GM18502 (cell line): Measurements from ENCODE around the gene ATP9B.

ENCODE experiments used
- ATAC-seq: cut with Tn5 transposase; IDR thresholded peaks from one replicate; pipeline ENCODE4 v1.9.1; 2021; ENCODE audit warnings: mild to moderate bottlenecking; ENCODE audit not compliant: unreplicated experiment, poor library complexity

The ATP9B gene

DNA sequence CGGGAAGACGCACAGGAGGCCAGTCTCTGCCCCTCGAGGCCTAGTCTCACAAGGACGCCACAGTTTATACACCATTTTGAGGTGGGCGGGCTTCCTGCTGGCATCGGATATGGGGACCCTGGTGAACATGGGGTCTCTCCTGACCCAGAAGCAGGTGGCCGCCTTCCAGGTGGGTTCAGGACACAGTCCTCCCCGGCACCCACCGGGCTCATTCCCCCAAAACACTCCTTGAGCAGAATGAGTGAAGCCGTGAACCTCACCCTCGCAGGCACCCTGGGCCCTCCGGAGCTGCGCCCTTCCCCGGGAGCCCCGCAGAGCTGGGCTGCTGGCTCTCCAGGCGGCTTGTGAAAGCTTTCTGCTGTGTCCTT, 333.0 kb downstream of the ATP9B start:
- no peak for ATAC-seq

DNA sequence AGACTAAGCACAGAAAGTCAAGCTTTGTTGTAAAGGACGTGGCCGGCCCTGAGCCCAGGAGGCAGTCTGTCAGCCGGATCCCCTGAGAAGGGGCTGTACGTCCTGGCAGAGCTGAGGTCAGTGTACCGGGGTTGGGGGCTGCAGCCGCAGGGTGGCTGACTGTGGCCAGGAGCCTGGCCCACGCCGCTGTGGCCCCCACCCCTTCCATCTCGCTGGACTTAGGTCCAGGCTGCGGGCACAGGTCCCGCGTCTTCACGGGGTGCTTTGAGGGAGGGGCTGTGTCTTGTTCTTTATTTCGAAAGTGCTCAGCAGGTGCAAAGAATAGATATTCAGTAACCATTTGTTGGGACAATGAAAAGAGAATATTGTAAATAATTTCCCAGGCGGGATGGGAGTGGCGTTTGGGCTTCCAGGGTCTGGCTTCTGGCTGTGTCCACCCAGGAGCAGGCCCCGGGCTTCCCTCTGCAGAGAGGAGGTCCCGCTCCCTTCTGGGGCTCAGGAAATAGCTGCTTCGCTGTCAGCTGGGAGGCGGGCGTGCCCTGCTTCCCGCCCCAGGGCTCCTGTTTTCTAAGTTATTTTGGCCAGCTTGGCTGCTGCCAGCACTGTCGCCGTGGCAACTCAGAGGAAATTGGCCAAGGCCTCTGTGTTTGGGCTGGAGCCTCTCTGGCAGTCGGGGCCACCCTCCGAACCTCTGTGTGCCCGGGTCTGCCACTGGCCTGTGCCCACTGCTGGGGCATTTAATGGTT, 334.0 kb downstream of the ATP9B start:
- no peak for ATAC-seq

DNA sequence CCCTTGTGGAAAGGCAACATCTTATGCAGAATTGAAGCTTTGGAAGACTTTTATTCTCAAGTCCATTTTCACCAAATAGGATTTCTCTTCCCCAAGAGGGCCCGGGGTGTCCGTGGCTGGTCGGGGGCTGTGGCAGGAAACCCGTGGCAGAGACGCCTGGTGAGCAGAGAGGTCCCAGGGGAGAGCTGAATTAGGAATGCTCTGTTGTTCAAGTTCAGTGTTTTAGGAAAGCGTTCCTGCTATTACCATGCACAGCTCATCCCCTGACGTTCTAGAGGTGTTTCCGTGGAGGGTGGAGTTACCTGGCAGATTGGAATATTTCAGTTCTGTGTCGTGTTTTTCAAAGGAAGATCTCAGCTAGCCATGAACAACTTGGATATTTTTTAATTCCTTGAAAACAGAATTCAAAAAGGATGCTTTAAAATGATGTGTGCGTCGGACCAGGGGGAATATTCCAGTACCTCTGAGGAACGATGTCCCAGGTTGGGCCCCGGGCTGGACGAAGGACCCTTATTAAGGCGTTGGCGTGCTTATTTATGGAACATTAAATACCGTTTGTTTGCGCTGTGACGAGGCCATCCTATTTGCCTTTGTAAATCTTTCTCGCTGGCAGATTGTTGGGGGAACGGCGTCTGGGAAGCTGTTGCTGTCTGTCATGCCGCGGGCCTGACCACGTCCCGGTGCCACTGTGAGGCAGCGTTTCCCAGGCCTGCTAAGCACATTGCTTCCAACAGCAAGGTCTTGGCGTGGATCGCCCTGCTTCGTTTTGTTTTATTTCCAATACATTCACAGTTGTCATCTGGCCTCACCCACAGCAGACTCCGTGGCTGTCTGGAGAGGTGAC, 334.8 kb downstream of the ATP9B start:
- no peak for ATAC-seq

DNA sequence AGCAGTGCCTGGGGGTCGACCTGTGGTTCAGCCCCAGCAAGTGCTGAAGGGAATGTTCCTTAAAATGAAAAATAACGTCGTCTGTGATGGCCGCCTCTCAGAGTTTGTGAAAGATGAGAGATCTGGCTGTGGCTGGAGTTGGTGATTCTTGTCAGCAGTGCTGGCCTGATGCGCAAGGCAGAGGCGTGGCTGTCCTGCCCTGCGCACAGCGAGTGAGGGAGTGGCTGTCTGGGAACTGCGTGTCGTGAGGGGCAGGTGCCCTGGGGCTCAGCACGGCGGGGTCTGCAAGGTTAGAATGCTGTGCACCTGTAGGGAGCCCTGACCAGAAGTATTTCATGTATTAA, 335.3 kb downstream of the ATP9B start:
- ATAC-seq: no peak

DNA sequence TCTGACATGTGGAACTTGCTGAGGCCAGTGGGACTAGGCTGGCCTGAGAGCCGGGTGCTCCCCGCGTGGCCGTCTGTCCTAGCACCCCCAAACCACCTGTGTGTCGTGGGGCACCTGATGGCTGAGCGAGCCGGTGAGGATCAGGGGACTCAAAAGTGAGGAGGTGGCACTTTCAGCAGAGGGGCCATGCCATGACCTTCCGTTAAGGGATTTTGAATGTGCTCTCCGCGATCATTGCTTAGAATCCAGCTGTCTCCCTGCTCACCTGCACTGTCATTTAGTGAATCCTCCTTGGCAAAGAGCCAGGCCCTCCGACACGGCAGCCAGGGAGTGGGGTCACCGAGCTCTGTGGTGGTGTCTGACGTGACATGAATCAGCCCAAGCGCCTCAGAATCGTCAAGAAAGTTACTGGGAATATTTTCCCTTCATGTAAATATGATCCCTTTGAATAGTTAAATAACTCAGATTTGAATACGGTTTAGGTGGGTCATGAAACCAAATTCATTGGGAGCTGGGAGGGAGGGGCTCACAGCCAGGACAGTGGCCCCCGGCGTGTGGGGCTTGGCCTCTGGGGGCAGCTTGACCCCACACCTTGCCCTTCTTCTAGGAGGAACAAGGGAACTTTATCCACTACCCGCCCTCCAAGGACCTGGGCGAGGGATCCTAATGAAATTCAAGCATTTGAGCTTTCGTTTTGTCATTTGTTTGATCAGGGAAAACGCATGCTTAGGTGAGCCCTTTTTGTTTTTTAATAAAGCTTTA, 336.0 kb downstream of the ATP9B start:
- no peak for ATAC-seq

DNA sequence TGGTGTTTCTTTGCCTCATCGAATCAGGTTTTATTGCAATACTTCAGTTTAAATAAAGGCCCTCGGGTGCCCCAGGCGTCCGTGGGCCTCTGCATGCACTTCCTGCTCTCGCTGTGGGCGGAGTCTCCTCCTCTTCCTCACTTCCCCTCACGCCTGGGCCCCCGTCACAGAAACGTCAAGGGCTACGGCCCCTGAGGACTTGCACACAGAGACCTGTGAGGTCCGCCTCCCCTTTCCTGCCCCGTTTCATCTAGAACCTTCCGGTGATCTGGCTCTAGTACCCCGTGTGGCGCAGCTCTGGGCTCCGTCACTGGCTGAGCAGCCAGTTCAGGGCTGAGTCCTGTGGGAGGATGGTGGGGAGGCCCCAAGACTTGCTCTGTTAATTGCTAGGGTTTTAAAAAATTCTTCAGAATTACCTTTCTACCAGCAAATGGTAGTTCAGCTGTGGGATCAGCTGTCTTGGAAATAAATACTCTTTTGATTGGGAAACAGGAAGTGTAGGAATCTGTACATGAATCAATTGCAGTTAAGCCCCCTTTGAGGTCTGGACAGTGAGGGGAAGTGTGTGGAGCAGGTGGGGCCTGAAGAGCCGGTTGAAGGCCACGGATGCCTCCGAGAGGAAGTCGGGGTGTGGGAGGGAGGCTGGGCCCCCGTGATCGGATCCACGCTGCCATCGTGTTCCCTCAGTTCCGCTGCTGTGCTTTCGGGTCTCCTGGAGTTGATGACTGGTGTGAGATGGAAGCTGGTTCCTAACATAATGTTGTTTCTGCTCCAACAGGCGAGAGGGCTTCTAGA, 336.8 kb downstream of the ATP9B start:
- peak; percentile 83 for ATAC-seq

DNA sequence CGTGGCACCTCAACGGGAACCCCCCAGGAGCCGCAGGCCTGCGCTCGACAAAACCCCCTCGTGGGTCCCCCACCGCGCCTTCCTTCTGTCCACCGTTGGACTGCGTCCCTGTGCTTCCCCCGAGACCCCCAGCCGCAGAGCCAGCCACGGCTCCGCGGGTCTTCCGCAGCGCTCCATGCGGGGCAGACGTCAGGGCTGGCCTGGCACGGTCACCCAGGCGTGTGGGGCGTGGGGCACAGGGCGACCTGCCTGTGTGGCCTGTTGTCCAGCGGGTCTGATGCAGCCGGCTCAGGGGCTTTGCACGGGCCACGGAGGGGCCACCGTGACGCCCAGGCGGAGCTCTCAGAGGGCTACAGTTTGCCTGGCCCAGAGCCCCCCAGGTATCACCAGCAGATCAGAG, 337.5 kb downstream of the ATP9B start:
- ATAC-seq: no peak

DNA sequence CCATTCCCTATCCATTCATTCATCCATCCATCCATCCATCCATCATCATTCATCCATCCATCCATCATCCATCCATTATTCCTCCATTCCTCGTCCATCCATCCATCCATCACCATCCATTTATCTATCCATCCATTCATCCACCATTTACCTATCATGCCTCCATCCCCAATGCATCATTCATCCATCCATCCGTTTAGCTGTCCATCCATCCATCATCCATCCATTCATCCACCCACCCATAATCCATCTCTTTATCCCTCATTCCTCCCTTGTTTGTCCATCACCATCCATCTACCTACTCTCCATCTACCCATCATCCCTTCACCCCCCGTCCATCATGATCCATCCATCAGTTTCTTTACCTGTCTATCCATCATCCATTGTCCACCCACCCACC, 340.1 kb downstream of the ATP9B start:
- ATAC-seq: no peak

DNA sequence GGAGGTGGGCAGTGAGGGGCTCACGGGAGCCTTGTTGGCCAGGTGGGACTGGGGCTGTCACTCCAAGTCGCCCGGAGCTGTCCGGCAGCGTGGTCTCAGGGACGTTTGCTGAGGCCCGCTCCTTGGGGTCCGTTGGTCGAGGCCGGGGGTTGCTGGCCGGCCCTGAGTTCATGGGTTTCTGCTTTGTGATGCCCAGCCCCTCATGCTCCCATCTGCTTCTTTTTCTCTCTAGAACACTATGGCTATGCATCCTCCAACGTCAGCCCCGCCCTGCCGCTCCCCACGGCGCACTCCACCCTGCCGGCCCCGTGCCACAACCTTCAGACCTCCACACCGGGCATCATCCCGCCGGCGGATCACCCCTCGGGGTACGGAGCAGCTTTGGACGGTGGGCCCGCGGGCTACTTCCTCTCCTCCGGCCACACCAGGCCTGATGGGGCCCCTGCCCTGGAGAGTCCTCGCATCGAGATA, 341.0 kb downstream of the ATP9B start:
- ATAC-seq: no peak

DNA sequence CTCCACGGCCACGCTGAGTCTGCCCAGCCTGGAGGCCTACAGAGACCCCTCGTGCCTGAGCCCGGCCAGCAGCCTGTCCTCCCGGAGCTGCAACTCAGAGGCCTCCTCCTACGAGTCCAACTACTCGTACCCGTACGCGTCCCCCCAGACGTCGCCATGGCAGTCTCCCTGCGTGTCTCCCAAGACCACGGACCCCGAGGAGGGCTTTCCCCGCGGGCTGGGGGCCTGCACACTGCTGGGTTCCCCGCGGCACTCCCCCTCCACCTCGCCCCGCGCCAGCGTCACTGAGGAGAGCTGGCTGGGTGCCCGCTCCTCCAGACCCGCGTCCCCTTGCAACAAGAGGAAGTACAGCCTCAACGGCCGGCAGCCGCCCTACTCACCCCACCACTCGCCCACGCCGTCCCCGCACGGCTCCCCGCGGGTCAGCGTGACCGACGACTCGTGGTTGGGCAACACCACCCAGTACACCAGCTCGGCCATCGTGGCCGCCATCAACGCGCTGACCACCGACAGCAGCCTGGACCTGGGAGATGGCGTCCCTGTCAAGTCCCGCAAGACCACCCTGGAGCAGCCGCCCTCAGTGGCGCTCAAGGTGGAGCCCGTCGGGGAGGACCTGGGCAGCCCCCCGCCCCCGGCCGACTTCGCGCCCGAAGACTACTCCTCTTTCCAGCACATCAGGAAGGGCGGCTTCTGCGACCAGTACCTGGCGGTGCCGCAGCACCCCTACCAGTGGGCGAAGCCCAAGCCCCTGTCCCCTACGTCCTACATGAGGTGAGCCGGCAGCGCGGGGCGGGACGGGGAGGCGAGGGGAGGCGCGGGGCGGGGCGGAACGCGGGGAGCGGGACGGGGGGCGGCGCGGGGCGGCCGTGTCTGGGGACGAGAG, 341.8 kb downstream of the ATP9B start:
- ATAC-seq: no peak

DNA sequence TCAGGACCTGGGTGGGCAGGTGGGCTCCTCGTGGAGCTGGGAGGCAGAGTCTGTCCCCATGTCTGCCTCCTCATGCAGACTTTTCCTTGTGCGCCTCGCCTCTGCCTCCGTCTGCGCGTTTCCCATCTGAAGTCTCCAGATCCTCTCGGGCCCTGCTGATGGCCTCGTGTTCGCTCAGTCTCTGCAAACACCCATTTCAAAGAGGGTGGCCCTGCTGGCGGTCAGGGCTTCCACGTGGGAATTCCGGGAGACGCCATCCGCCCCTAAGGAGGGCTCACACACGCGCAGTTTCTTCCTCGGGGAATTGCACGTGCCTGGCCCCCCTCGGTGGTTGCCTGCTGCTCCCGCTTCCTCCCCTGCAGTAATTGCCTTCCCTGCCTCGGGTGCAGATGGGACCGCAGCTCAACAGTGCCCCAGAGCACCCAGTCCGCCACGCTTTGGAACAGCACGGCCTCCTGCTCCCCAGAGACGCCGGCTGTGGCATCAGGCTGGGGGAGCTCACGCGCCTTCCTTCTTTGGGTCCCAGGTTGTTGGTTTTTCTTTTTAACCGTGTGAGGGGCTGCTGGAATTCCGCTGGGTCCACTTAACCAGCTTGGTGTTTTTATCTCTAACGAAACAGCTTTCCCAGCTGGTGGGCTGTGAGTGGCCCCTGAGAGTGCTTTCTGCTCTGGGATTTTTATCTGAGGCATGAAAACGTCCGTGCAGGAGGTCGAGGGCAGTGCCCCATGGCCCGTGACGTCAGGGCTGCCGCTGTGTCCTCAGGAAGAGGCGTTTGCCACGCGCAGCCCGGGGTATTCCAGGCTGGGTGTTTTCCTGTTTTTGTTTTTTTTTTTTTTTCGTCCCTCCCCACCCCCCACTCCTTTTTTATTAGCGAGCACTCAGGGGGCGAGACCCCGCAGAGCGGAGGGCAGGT, 342.7 kb downstream of the ATP9B start:
- ATAC-seq: no peak

DNA sequence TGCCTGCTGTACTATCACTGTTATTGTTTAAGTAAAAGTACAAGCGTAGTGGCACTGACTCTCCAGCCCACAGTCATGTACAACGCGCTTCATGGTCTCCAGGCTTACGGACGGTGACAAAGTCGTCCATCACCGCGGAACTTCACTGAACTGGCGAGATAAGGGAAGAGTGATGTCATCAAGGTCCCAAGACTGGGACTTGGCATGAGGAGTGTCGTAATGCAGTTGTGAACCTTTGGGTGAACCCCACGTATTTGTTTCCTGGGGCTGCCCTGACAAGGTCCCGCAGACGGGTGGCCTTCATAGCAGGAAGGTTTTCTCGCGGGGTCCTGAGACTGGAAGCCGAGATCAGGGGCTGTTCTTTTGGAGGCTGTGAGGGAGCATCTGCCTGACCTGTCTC, 343.8 kb downstream of the ATP9B start:
- ATAC-seq: no peak

DNA sequence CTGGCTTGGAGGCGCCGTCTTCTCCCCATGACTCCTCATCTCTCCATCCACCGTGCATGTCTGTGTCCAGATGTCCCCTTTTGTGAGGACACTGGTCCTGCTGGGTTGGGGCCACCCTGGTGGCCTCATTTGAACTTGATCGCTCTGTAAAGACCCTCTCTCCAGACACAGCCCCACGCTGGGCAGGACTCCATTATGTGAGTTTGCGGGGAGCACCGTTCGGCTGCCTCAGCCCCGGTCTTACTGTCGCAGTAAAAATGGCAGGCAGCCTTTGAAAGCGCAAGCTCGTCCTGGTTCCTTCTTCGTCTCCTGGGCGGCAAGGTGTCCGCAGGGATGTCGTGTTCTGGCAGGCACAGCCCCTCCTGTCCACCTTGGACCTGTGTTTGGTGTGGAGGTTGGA, 344.2 kb downstream of the ATP9B start:
- ATAC-seq: no peak

DNA sequence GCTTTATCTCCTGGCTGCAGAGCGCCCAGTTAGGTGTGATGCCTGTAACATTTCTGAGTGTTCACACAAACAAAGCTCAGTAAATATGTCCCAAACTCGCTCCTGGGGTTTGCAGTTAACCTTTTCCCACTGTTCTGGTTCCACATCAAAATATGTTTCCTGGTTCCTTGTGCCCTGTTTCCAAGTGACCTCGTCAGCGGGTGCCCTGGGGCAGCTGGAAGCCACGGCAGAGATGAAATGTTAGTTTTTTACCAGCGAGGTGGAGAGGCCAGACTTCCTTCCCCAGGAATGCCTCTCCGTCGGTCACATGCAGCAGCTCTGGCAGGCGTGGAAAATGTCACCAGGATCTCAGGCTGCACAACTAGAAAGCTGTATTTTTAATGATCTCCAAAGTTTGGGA, 344.7 kb downstream of the ATP9B start:
- no peak for ATAC-seq

DNA sequence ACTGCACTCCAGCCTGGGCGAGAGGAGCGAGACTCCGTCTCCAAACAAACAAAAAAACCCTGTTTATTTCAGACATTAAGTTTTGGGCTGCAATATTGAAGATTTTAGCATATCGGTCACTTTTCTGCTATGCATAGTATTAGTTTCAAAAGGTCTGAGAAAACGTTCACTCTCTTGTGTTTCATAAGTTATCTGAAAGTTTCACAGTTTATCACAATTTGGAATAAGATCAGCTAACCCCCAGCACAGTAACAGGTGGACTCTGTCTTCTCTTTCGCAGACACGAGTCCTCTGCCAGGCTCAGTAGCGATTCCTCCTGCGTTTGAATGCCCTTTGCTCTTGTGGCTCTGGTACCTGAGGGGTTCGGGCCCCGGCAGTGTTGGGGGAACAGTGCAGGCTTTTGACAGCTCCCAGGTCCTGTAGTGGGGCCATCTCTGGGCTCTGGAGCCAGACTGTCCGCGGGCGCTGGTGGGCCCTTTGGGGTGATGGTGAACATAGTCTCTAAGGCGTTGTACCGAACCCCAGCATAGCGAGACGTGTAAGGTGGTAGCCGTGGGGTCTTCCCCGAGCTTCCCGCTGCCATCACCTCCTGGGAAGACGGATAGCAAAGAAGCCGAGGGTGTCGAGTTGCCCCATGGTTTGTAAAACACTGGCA, 347.0 kb downstream of the ATP9B start:
- ATAC-seq: no peak

DNA sequence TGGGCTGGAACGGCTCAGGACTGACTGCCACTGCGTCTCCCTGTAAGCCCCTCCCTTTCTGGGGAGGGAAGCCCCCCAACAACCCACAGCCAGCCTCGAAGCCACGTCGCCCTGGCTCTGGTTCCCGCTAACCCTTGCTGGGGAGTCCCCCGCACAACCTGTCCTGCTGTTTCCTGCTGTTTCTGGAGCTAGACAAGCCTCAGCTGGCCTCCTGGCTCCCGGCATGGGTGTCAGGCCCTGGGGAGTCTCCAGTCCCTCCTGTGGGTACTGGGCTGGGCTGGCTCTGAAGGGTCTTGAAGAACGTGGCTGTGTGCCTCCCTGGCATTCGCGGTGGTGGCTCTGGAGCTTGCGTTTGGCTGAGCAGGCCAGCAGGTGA, 347.5 kb downstream of the ATP9B start:
- no peak for ATAC-seq

DNA sequence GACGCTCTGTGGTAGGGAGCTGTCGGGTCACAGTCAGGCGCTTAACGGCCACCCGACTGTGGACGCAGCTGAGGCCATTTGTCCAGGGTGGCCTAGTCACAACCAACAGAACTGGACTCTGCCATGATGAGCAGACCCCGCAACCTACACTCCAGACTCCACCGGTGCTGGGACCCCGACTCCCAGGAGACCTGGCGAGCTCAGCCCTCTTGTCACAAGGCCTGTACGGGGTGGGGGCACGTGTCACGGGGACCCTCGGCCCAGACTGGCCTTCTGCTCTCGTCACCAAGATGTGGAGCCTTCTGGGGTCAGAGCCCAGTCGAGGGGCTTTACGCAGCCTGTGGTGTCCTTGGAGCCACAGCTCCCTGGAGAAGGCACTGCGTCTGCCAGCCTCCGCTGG, 349.0 kb downstream of the ATP9B start:
- ATAC-seq: no peak

DNA sequence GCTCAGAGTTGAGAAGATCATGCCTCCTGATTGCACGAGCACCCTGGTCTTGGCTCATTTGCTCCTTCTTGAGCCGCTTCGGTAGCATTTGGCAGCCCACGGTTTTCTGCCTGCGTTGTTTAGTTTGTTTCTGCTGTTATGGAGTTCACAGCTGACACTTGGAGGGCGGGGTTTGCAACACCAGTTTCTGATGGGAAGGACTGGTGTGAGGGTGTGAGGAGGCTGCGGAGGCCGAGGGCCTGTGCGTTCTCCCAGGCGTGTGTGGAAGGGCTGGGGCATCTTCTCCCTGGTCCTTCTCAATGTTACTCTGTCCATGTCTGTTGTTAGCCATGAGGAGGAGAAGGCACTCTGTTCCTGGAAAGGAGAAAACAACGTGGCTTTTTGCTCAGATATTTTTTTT, 349.4 kb downstream of the ATP9B start:
- ATAC-seq: no peak
